Fibroblast of lung (primary cell): ENCODE measurements around the gene PCSK1. TPM values are rescaled to one million over a fixed set of nuclear protein-coding genes. Genes with fewer than 3 reads are reported as not detected.

Experiments used
- DNase-seq, 2 donors: peaks; one replicate each; pipeline versions ENCODE4 v3.0.0 to v3.0.0-alpha.2; 2010; ENCODE audit warnings: low read depth in 2 of 2
- H2AFZ ChIP-seq: 2 replicates; pipeline ENCODE4 v1.5.1; 2012; ENCODE audit warnings: low read length, control low read depth, inconsistent platforms
- H3K27ac ChIP-seq: 2 replicates; pipeline ENCODE4 v1.5.1; 2011; ENCODE audit warnings: low read length, control low read depth; ENCODE audit not compliant: insufficient read depth
- H3K27me3 ChIP-seq: 2 replicates; pipeline ENCODE4 v1.5.1; 2011; ENCODE audit warnings: mild to moderate bottlenecking, low read length; ENCODE audit not compliant: control insufficient read depth, insufficient read depth
- H3K36me3 ChIP-seq: 2 replicates; pipeline ENCODE4 v1.5.1; 2011; ENCODE audit warnings: low read length; ENCODE audit not compliant: control insufficient read depth, insufficient read depth
- H3K4me1 ChIP-seq: 2 replicates; pipeline ENCODE4 v1.5.1; 2011; ENCODE audit warnings: low read length; ENCODE audit not compliant: control insufficient read depth, insufficient read depth; ENCODE audit errors: extremely low read depth
- H3K4me2 ChIP-seq: 2 replicates; pipeline ENCODE4 v1.5.1; 2011; ENCODE audit warnings: low read length, control low read depth; ENCODE audit not compliant: insufficient read depth; ENCODE audit errors: extremely low read depth
- H3K4me3 ChIP-seq, 4 experiments: fragments of 200-600 bp in 1 of 4; sonication (generic) in 1 of 4; replicated peaks in 1 of 4; 2 replicates each; pipeline ENCODE4 v1.5.1; 2011 to 2016; ENCODE audit warnings: low read length in 4 of 4, low read depth in 3 of 4, mild to moderate bottlenecking in 3 of 4, control low read depth in 2 of 4, inconsistent platforms in 1 of 4, mixed read lengths in 1 of 4; ENCODE audit not compliant: insufficient read depth in 1 of 4; ENCODE audit errors: control extremely low read depth in 1 of 4
- H3K79me2 ChIP-seq: 2 replicates; pipeline ENCODE4 v1.5.1; 2012; ENCODE audit warnings: mild to moderate bottlenecking, low read length, inconsistent platforms; ENCODE audit not compliant: control insufficient read depth, insufficient read depth
- H3K9ac ChIP-seq: 2 replicates; pipeline ENCODE4 v1.5.1; 2011; ENCODE audit warnings: mild to moderate bottlenecking, low read length, control low read depth; ENCODE audit not compliant: insufficient read depth
- H3K9me3 ChIP-seq: 2 replicates; pipeline ENCODE4 v1.5.1; 2012; ENCODE audit warnings: low read depth, low read length; ENCODE audit not compliant: control insufficient read depth, insufficient read depth
- H4K20me1 ChIP-seq: 2 replicates; pipeline ENCODE4 v1.5.1; 2011; ENCODE audit warnings: low read length; ENCODE audit not compliant: control insufficient read depth, insufficient read depth; ENCODE audit errors: extremely low read depth
- EZH2 ChIP-seq: IDR thresholded peaks from 2 replicates; pipeline ENCODE4 v1.5.1; 2012; ENCODE audit warnings: low read length, control low read depth, mild to moderate bottlenecking; ENCODE audit errors: missing control alignments
- polyA plus RNA-seq, 2 donors: library from polyadenylated mRNA; depleted of rRNA in 1 of 2; stranded (reverse) in 1 of 2; unstranded in 1 of 2; fragments of >200 nt; gene quantifications; 2 replicates each; pipeline ENCODE4 v1.2.1, GENCODE V29; 2011 to 2012; ENCODE audit warnings: missing spikeins in 1 of 2
- total RNA-seq: library from RNA; depleted of rRNA; stranded (reverse); fragments of >200 nt; gene quantifications from 2 replicates; pipeline ENCODE4 v1.2.1, GENCODE V29; 2014
- TF ChIP-seq, protein P1 (sequence below), 2 donors: IDR thresholded peaks in 1 of 2; conservative IDR thresholded peaks in 1 of 2; 1 replicate in 1 of 2; 2 replicates in 1 of 2; pipeline ENCODE4 v1.5.1; 2011 to 2012; ENCODE audit warnings: low read length in 2 of 2, control low read depth in 1 of 2, inconsistent platforms in 1 of 2, low read depth in 1 of 2, mild to moderate bottlenecking in 1 of 2

PCSK1 gene
- total and polyA plus RNA-seq, 2 donors (not counting 1 experiment from before 2014, with no cell fraction given), result not detected

GRCh38 chr5:96385538-96385937 is 47.5 kb downstream of the PCSK1 start:
- DNase-seq, result no peak
- no peak overlapping the region for H3K4me2 ChIP-seq
- H3K9ac ChIP-seq, result no peak overlapping the region
- no peaks in the 10 kb centered on the region for H3K36me3 ChIP-seq
- H3K79me2 ChIP-seq, result no peaks in the 10 kb centered on the region
- H4K20me1 ChIP-seq, result no peaks in the 10 kb centered on the region
- no peak overlapping the region for H3K27ac ChIP-seq
- H3K9me3 ChIP-seq, result no peaks in the 10 kb centered on the region
- H3K4me1 ChIP-seq, result no peaks in the 10 kb centered on the region
- H3K4me3 ChIP-seq, result no peak overlapping the region
- H3K27me3 ChIP-seq, result no peaks in the 10 kb centered on the region
- H2AFZ ChIP-seq, result no peak overlapping the region
- TF ChIP-seq, protein P1, sequence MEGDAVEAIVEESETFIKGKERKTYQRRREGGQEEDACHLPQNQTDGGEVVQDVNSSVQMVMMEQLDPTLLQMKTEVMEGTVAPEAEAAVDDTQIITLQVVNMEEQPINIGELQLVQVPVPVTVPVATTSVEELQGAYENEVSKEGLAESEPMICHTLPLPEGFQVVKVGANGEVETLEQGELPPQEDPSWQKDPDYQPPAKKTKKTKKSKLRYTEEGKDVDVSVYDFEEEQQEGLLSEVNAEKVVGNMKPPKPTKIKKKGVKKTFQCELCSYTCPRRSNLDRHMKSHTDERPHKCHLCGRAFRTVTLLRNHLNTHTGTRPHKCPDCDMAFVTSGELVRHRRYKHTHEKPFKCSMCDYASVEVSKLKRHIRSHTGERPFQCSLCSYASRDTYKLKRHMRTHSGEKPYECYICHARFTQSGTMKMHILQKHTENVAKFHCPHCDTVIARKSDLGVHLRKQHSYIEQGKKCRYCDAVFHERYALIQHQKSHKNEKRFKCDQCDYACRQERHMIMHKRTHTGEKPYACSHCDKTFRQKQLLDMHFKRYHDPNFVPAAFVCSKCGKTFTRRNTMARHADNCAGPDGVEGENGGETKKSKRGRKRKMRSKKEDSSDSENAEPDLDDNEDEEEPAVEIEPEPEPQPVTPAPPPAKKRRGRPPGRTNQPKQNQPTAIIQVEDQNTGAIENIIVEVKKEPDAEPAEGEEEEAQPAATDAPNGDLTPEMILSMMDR (conservative IDR thresholded peaks at IDR 0.05 in 1 of 2, IDR thresholded peaks at IDR 0.05 in 1 of 2; ENCODE audit: low read depth in 1 of 2, low read length in 2 of 2), result no peak
- no peak for TF ChIP-seq EZH2

DNA sequence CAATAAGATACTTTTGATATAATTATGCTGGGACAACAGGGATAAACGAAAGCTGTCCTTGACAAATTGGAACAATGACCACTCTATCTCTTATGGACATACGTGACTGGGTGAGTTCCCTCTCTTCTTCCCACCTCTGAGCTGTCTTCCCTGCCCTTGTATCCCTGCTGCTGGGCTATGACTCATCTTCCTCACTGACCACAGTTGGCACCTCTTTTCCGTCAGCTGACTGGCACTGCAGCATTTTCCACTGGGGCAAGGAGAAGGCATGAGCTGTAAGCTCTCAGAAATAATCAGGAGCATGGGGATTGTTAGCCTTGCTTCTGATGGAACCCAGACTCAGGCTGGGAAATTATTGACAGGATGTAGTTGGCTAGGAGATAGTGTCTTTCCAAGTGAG is 48.7 kb downstream of the PCSK1 start:
- Histone ChIP-seq H3K27me3 (no peaks in the 10 kb centered on the region), H3K4me2 (no peak overlapping the region), H3K79me2 (no peaks in the 10 kb centered on the region), H2AFZ (no peak overlapping the region), H3K4me3 (no peak overlapping the region), H3K27ac (no peak overlapping the region), H4K20me1 (no peaks in the 10 kb centered on the region), H3K9ac (no peak overlapping the region), H3K36me3 (no peaks in the 10 kb centered on the region), H3K4me1 (no peaks in the 10 kb centered on the region), H3K9me3 (no peaks in the 10 kb centered on the region)
- peak; percentile 69 to 79 for DNase-seq
- TF ChIP-seq EZH2, result no peak
- TF ChIP-seq, protein P1 (conservative IDR thresholded peaks at IDR 0.05 in 1 of 2, IDR thresholded peaks at IDR 0.05 in 1 of 2; ENCODE audit: low read depth in 1 of 2, low read length in 2 of 2), result no peak

GRCh38 chr5:96381526-96381925 is 51.5 kb downstream of the PCSK1 start:
- H3K4me1 ChIP-seq, result no peaks in the 10 kb centered on the region
- no peak overlapping the region for H3K4me3 ChIP-seq
- H4K20me1 ChIP-seq, result no peaks in the 10 kb centered on the region
- H3K4me2 ChIP-seq, result no peak overlapping the region
- TF ChIP-seq, protein P1 (conservative IDR thresholded peaks at IDR 0.05 in 1 of 2, IDR thresholded peaks at IDR 0.05 in 1 of 2; ENCODE audit: low read depth in 1 of 2, low read length in 2 of 2), result no peak
- TF ChIP-seq EZH2, result no peak
- DNase-seq, result no peak
- H2AFZ ChIP-seq, result no peak overlapping the region
- no peaks in the 10 kb centered on the region for H3K9me3 ChIP-seq
- no peaks in the 10 kb centered on the region for H3K79me2 ChIP-seq
- no peaks in the 10 kb centered on the region for H3K36me3 ChIP-seq
- no peak overlapping the region for H3K27ac ChIP-seq
- H3K27me3 ChIP-seq, result no peaks in the 10 kb centered on the region
- H3K9ac ChIP-seq, result no peak overlapping the region
